HG03139 (cell line): ENCODE measurements around the gene ANKRD16.

Experiments
- ATAC-seq: cut with Tn5 transposase; IDR thresholded peaks from one replicate; pipeline ENCODE4 v1.9.1; 2021; ENCODE audit not compliant: unreplicated experiment

Gene ANKRD16

DNA sequence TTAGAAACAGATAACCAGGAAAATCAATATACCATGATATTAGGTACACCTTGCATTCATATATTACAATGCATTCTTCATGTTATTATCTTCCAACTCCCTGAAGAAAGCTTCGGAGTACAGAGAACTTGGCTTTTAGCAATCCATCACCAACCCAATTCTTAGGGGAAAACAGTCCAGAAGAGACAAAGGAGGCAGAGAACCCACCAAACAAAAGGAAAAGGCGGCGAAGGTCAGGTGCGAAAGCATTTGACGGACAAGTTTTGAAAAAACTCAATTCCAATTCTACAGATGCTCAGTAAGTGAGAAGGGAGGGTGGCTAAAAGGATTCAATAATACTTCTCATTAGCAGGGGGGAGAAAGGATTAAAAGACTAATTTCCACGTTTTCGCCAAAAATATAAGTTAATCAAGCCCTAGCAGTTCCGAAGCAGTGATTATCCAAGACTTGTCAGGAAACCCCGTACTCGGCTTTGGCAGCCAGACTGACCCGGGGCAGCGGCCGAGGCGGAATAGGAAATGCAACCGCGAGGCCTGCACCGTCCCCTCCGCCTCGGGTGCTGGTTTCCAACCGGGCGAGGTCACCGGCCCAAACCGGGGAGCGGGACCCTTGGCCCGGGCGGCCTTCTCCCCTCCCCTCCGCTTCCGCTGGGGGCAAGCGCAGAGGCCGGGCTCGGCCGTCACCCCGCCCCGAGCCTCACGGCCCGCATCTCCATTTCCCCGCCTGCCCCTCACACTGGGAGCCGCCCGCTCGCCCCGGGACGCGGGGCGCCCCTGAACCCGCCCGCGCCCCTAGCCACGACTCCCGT lies 77.2 kb downstream of the ANKRD16 start:
- peak; percentile 10 for ATAC-seq
